Stimulated activated CD8-positive, alpha-beta memory T cell treated with anti-CD3 and anti-CD28 coated beads, Interleukin-15, amount 100 ng/mL, for 24 hours (primary cell): Measurements from ENCODE around the gene SEMA5B.

ENCODE experiments used
- DNase-seq: peaks from one replicate; pipeline ENCODE4 v3.0.0-alpha.2; 2020; ENCODE audit warnings: low read depth

The SEMA5B gene

DNA sequence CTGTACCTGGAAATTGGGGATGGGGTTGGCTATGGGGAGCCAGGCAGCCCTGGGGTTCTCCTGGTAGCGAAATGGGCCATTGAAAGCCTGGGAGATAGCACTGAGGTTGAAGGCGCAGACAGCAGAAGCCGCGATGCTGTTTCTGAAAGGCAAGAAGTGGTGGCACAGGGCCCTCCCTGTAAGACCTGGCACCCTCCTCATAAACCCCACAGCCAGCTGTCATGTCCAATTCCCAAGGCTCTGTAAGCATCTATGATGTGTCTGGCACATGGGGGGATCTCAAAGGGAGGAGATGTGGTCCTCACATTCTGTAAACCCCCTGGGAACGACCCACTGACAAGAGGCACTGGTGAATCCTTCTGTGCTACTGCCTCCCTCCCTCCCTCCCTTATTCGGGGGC is 104.0 kb downstream of the SEMA5B start:
- no peak for DNase-seq

DNA sequence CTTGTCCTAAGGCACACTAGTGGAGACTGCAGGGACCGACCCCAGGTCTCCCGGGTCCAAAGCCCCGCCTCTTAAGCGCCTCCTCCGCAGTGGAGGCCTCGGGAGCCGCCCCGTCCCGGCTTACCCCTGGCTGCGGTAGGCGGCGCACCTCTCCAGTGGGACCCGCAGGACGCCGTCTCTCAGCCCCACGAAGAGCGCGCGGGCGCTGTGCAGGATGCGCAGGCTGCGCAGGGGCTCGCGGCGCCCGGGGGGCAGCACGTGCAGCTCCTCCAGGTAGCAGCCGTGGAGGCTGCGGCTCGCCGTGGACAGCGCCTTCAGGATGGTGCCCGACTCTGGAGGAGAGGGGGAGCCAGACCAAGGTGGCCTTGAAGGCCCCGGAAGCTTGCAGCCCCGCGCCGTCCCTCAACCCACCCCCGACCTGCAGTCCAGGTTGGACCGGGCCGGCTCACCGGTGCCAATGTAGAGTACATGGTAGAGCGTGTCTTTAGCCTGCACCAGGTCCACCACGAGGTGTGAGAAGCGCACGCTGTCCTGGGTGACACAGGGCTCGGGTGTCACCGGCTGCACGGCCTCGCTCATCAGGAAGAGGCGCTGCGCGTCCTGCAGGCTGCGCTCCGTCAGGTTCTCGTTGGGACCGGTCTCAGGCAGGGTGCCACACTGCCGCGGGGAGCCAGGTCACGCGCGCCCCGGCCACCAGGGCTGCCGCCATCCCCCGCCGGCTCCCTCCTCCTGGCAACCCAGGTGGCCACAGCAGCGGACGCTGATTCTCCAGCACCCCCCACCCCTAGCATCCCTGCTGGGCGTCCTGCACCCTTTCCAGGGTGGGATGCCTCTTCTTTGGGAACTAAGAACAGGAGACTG is 105.5 kb downstream of the SEMA5B start:
- no peak for DNase-seq

GRCh38 chr3:122920986-122921385 is 106.6 kb downstream of the SEMA5B start:
- DNase-seq = no peak

- no peak for DNase-seq
These were observed 108.3 kb downstream of the SEMA5B start for GRCh38 chr3:122919291-122919610.

DNA sequence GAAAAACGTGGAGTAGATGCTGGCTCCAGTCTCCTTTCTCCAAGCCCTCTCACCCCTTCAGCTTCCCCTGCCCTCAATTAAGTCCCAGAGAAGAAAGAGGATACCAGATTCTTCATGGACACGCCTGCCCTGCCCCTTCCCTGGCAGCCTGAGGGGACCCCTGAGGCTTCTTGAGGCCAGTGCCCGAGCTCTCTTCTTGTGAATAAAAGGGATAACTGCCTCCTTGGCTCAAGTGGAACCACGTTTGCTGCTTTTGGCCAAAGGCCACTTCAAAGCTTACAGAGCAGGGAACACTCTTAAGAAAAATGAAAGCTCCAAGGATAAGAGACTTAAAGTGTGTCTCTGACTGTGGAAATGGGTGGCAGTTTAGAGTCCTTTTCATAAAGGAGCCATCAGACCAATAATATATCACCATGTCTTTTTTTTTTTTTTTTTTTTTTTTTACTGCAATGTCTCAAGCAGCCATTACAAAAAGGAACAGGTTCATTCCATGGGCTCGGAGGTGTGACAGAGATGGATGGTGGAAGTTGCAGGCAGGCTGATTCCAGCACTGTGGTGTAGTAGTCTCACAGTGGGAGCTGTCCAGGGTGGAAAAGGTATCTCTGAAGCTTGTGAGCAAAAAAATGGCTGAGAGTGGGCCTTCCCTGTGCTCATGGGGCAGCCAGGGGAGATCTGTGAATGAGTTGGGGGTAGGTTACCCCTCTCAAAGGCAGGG is 108.8 kb downstream of the SEMA5B start:
- no peak for DNase-seq

- no peak for DNase-seq
These were observed 110.2 kb downstream of the SEMA5B start for GRCh38 chr3:122917412-122917811.

- DNase-seq = no peak
These were observed 111.0 kb downstream of the SEMA5B start for GRCh38 chr3:122916580-122916979.

DNA sequence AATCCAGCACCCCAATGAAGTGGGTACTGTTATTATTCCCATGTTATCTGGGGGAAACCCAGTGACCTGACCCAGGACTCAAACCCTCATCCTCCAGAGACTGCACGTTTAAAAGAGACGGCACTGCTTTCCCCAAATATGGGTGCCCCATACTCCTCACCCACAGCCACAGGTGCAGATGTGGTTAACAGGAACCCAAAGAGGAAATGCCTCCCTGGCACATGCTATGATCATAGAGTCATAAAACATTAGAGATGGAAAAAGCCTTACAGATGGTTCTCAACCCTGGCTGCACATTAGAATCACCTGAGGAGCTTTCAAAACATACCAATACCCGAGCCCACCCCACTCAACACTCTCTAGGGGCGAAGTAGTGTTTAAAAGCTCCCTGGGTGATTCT is 111.5 kb downstream of the SEMA5B start:
- DNase-seq = no peak

- DNase-seq = no peak
These were observed 112.1 kb downstream of the SEMA5B start for GRCh38 chr3:122915300-122916055.

GRCh38 chr3:122913539-122914100 is 113.9 kb downstream of the SEMA5B start:
- DNase-seq = no peak

- no peak for DNase-seq
These were observed 114.6 kb downstream of the SEMA5B start for GRCh38 chr3:122912772-122913538.

GRCh38 chr3:122911901-122912300 is 115.7 kb downstream of the SEMA5B start:
- no peak for DNase-seq

GRCh38 chr3:122908251-122908650 is 119.3 kb downstream of the SEMA5B start:
- no peak for DNase-seq

DNA sequence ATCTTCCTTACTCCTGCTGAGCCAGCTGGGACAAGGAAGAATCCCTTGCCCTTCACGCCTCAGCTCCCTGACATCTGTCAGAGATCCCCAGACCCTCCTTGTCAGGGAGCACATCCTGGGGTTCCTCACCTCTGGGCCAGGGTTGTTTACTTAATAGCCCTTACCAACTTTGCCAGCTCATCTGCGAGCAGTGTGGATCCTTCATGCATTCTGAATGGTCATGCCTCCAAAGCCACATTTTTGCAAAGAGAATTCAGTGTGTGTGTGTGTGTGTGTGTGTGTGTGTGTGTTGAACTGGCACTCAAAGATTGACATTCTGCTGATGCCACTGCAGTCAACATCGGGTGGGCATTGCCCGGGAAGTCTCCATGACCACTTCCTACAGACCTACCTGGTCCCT is 120.1 kb downstream of the SEMA5B start:
- no peak for DNase-seq

DNA sequence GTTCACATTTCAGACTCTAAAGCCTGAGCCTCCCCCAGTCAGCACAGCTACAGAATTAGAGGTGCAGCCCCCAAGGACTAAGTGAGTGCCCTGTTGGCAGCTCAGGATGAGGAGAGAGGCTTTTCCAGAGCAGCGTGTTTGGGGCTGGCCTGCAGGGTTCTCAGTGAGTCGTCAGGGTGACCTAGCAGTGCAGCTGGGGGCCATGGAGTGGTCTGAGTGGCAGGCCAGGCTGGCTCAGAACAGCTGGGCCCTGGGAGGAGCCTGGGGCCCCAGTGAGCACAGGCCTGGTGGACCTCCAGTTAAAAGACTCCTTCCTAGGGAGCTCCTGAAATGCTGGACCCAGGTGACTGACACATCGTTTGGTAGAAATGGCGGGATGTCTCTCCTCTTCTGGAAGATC is 124.4 kb downstream of the SEMA5B start:
- DNase-seq = no peak

DNA sequence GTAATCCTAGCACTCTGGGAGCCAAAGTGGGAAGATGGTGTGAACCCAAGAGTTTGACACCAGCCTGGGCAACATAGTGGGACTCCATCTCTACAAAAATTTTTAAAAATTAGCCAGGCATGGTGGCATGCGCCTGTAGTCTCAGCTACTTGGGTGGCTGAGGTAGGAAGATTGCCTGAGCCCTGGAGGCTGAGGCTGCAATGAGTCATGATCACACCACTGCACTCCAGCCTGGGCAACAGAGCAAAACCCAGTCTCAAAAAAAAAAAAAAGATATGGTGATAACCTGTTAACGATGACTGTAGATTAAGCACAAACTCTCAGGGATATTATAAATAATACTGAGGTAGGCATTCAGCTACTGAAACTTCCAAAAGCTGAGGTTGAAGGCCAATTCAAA is 125.2 kb downstream of the SEMA5B start:
- no peak for DNase-seq

DNA sequence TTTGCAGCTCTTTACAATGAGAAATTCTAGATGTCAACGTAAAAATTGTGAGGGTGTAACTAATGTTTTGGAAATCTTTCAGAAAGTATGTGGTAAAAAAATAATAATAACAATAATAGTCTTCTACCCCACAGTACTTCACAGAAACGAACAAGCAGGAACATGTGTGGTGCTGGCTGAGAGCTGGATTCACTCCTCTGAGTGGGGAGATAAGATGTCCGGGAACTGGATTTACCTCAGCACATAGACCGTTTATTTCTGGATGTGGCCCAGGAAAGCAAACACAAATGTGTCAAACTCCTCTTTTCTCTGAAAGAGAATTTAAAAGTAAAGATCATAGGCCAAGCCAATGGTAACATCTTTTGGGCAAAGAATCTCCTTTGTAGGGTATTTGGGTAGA is 129.3 kb downstream of the SEMA5B start:
- no peak for DNase-seq

DNA sequence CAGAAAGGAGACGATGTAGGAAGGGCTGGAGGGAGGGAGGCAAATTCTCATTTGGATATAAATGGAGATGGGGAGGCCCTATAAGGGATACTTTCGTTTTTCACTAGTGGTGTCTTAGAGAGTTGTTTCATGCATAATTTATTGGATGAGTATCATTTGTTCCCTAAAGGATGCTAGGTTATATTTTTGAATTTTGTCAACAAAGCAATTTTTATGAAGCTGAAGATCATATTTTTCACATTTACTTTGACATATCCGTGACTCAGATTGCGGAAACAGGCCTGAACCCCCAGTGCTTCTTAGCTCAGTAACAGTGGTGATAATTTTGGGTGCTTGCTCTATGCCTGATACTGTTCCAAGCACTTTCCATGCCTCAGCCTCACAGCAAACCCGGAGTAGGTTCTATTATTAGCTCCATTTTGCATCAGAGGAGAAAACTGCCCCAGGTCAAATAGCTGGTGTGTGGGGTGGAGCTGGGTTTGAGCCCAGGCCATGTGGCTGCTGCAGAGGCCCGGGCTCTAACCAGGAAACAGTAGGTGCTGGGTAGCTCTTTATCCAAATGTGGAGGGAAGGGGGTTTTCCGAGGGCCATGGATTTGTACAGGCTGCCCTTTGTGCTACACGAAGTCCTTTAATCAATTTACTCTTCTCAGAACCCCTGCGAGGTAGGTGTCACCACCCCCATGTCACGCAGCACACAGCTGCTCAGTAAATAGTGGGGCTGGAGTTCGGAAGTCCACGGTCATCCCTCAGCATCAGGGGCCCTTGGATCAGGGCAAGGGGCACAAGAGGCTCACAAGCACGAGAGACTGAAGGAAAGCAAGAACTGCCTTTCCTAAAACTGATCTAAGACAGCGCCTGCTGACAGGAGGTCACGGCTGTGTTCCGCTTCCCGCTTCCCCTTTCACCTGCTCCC is 133.6 kb downstream of the SEMA5B start:
- DNase-seq = no peak

DNA sequence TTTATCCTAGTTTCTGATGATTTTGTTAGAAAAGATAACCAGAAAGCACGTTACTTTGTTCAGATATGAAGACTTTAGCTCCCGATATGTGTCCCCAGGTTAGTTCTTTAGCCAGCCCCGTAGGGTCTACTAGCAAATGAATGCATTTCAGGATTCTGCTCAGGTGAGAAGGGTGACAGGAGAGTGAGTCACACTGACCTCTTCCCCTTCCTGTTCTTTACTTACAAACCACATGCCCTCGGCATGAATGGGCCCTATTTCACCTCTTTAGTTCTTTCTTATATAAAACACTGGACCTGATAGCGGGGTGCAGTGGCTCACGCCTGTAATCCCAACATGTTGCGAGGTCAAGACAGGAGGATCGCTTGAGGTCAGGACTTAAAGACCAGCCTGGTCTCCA is 134.3 kb downstream of the SEMA5B start:
- DNase-seq = no peak

DNA sequence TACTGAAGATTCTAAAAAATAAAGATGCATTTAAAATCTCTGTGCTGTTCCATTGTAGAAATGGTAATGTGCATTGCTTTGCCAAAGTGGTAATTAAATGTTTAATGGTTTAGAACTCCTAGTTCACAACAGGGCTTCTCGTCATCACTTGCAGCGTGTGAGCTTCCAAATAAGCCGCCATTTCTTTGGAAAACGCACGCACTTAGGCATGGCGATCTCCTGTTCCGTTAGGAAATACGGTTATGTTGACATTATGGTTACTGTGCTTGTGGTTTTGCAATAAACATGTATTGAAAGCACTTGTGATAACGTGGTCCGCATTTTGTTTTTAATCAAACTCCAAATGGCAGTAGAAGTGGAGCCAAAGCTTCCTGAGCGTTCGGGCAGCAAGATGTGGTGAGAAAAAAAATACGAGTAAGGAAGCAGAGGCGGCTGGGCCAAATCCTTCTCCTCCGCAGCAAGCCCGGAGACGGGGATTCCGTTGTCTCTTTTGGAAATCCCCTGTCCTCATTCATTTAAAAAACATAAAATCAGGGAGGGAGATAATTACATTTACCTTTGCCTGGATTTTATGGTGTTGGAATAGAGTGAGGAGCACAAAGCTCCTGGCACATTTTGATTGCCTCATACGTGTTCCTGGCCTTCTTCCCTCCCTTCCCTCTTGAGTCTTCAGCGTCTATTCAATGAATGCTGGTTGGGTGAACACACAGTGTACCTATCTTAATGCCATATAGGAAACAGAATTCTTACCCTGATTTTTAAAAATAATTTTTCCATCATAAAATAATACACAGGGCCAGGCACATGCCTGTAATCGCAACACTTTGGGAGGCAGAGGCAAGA is 135.2 kb downstream of the SEMA5B start:
- DNase-seq = no peak
